ENCODE results near the gene FDCSP.
"Not testable (repeated sequence)": the region's sequence is repeated elsewhere in the genome, so short reads cannot be mapped to it uniquely, and the experiment has no call there.

The FDCSP gene

GRCh38 chr4:70239884-70240591 is 14.1 kb downstream of the FDCSP start:
- no peak for DNase-seq

DNA sequence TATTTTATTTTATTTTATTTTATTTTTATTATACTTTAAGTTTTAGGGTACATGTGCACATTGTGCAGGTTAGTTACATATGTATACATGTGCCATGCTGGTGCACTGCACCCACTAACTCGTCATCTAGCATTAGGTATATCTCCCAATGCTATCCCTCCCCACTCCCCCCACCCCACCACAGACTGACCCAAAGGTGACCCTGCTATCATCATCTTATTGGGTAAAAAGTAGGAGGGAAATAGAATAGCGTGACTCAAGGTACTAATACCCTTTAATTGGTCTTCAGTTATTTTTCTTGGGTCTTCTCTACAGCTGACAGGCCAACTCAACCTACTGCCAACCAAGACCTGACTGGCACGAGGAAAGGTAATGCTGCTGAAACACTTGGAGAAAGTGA is 16.4 kb downstream of the FDCSP start, which contains the start of gene CSN3:
Gene CSN3 (plus strand): TSS at position 301 of the 400 bp plus-strand sequence. CDS start 2,223 bp downstream, outside the sequence.
- not testable (repeated sequence) for DNase-seq

GRCh38 chr4:70243091-70243490 is 17.2 kb downstream of the FDCSP start:
- no peak for DNase-seq

DNA sequence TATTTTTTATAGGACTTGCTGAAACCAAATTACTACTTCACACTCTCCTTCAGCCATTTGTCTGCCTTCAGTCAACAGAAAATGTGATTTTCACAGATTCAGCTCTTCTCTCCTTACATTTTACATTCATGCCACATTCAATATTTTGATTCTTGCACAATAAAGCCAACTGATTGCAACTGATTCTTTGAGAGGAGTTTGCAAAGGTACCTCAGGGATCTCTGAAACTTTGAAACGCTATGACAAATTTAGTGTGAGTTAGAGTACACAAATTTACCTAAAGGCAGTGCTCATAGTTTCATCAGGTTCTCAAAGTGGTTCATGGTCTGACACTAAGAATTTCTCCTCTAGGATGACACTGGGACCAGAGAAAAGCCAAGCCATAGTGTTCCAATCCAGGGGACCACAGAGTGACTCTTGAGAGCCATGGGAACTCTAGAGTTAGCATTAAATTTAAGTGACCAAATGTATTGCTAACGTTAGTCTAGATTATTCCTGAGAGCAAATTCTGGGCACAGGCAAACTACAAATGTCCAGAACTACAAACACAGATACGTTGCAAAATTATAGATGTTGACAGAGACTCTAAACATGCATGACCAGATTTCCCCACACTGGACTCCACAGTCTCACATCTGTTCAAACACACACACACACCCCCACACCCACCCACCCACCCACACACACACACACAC is 25.5 kb downstream of the FDCSP start:
- DNase-seq, result no peak

DNA sequence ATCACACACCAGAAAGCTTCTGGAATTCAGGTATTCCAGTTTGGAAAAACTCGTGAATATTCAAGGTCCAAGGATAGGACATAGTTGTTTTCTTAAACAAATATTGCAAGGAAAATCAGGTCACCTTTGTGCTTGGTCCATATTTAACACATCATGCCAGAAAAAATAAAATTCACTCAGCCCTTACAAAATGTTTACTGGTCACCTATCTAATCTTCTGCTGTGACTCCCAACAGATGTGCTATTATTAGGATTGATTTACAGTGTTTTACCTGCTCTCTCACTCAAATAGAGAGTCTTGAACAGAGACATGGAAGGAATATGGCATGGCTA is 26.0 kb downstream of the FDCSP start:
- no peak for DNase-seq

- DNase-seq, result peak; percentile 5
These were observed 43.8 kb downstream of the FDCSP start for GRCh38 chr4:70269674-70270073.

GRCh38 chr4:70277121-70277520 is 51.2 kb downstream of the FDCSP start:
- DNase-seq, result no peak

DNA sequence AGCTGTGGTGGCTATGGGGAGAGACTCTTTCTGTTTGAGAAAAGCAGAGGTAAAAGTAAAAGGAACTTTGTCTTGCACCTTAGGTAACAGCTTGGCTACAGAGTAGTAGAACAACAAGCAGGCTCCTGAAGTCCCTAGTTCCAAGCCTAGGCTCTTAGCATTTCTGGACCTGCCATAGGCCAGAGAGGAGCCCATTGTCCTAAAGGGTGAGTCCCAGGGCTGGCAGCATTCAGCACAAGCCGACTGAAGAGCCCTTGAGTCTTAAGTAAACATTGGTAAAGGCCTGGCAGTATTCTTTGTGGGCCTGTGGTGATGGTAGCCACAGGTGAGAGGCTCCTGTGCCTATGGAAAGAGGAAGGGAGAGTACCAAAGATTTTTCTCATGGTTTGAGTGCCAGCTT is 54.6 kb downstream of the FDCSP start:
- DNase-seq, result no peak

All from NCI-H1694 treated with DMSO at 0.1 percent for 48 hours (cell line).